Measurements from ENCODE around the gene SNRPA1. TPM values are rescaled to one million over a fixed set of nuclear protein-coding genes. Genes with fewer than 3 reads are reported as not detected.

SNRPA1 gene
- total and polyA plus RNA-seq, 9 of the 15 experiments (the other 6 are each of a cell fraction or from before 2014, with no cell fraction given): 62.7 to 245 (median 189) TPM

- TF ChIP-seq TOE1 (IDR thresholded peaks at IDR 0.05; ENCODE audit: borderline replicate concordance) (no peak), TOE1 (CRISPR knock-in tag; IDR thresholded peaks at IDR 0.05; ENCODE audit: borderline replicate concordance, low read depth) (no peak), RAD21 (CRISPR knock-in tag; conservative IDR thresholded peaks at IDR 0.05 in 1 of 2, IDR thresholded peaks at IDR 0.05 in 1 of 2) (no peak), CBX8 (IDR thresholded peaks at IDR 0.05; ENCODE audit: borderline replicate concordance, extremely low read depth, low read depth, low read length, poor library complexity, severe bottlenecking) (no peak), EGR1 (conservative IDR thresholded peaks at IDR 0.05) (no peak), HBP1 (CRISPR knock-in tag; IDR thresholded peaks at IDR 0.05) (no peak)
Observed at GRCh38 chr15:101306341-101307047, 11.4 kb upstream of the SNRPA1 start (continued).

- CTCF ChIA-PET (ENCODE audit: low intra/inter-chr PET ratio): no interaction called here
- peaks cover 0 to 48% of the 10 kb centered on the region in 2 experiments; a peak in 4 of 5 replicates for H3K27me3 ChIP-seq (ENCODE audit: control insufficient read depth in 2 of 2, insufficient read depth in 2 of 2, low read length in 2 of 2)
- no peak for TF ChIP-seq PYGO2 (tag; IDR thresholded peaks at IDR 0.05)
- no peak for TF ChIP-seq THRA (IDR thresholded peaks at IDR 0.05)
- TF ChIP-seq GTF2E2 (tag; IDR thresholded peaks at IDR 0.05): no peak
- no peak for TF ChIP-seq YY1 (IDR thresholded peaks at IDR 0.05; ENCODE audit: borderline replicate concordance in 1 of 3, control insufficient read depth in 1 of 3, extremely low read depth in 1 of 3, insufficient read depth in 3 of 3, insufficient read length in 1 of 3, insufficient replicate concordance in 2 of 3, low read depth in 1 of 3, low read length in 2 of 3)
- no peak for TF ChIP-seq ZNF644 (tag; IDR thresholded peaks at IDR 0.05; ENCODE audit: low read depth)
- no peak for TF ChIP-seq RBM25 (IDR thresholded peaks at IDR 0.05; ENCODE audit: low read depth, low read length, severe bottlenecking)
- TF ChIP-seq KLF6 (CRISPR knock-in tag; IDR thresholded peaks at IDR 0.05; ENCODE audit: borderline replicate concordance): no peak
- 0 out of 2 replicates have a peak, but pooled peaks have one; percentile 42 for TF ChIP-seq EGR1 (conservative IDR thresholded peaks at IDR 0.05)
- no peaks in the 10 kb centered on the region for H3K36me3 ChIP-seq (ENCODE audit: control insufficient read depth, insufficient read depth, low read length)
- H4K20me1 ChIP-seq (replicated peaks; ENCODE audit: control insufficient read depth, insufficient read depth, low read length): no peaks in the 10 kb centered on the region; the same call in none of the 2 replicates
- BruUV-seq (replicated peaks): no TSS peak
- DNase-seq (ENCODE audit: extremely low read depth in 1 of 4, low spot score in 3 of 4) (no peak), ATAC-seq (no peak; the same call in 2 of the 3 replicates), FAIRE-seq (no peak)
- POLR2A ChIA-PET: interaction anchor here (1.3 kb wide), 1 partner anchor 14 kb away, joined by 4 read pairs; no protein-coding TSS in a partner anchor
- H3K79me2 ChIP-seq (ENCODE audit: control insufficient read depth, insufficient read depth, low read length): no peaks in the 10 kb centered on the region
- H3K4me3 ChIP-seq: no peak overlapping the region
- intact Hi-C loops (cut with micrococcal nuclease) (no loop called here), in situ Hi-C loops (cut with MboI) (loop anchor here (10.0 kb wide), 1 partner anchor 189 kb away; no protein-coding TSS in a partner anchor)
- H3K27ac ChIP-seq (ENCODE audit: extremely low read depth, low read depth, low read length): no peak overlapping the region
- H3K9me1 ChIP-seq (ENCODE audit: control insufficient read depth, insufficient read depth, low read length): no peaks in the 10 kb centered on the region
- no peak overlapping the region for H3K9ac ChIP-seq (ENCODE audit: insufficient read depth in 1 of 2, low read depth in 2 of 2, low read length in 2 of 2)
- H3K4me2 ChIP-seq (ENCODE audit: insufficient read depth, low read length): no peak overlapping the region
- WGBS (ENCODE audit: insufficient coverage, low coverage, missing lambda C conversion rate): 39% methylated on average over 3 of the region's 8 CpGs
- H3K9me3 ChIP-seq (replicated peaks; ENCODE audit: control insufficient read depth, insufficient read depth, low read depth, low read length): no peaks in the 10 kb centered on the region
- H2AFZ ChIP-seq (ENCODE audit: low read depth, low read length): no peak overlapping the region
- H3K4me1 ChIP-seq (replicated peaks in 1 of 2; ENCODE audit: control insufficient read depth in 2 of 2, insufficient read depth in 2 of 2, low read length in 2 of 2): no peaks in the 10 kb centered on the region; a peak in 1 of 5 replicates
Observed at GRCh38 chr15:101305820-101306255, 10.8 kb upstream of the SNRPA1 start.

Measured in K562 (cell line).